ENCODE results near the gene GSTM4. TPM values are rescaled to one million over a fixed set of nuclear protein-coding genes. Genes with fewer than 3 reads are reported as not detected.

Gene GSTM4
- total and polyA plus RNA-seq, 4 donors: 12.2 to 42.8 (median 30.9) TPM

DNA sequence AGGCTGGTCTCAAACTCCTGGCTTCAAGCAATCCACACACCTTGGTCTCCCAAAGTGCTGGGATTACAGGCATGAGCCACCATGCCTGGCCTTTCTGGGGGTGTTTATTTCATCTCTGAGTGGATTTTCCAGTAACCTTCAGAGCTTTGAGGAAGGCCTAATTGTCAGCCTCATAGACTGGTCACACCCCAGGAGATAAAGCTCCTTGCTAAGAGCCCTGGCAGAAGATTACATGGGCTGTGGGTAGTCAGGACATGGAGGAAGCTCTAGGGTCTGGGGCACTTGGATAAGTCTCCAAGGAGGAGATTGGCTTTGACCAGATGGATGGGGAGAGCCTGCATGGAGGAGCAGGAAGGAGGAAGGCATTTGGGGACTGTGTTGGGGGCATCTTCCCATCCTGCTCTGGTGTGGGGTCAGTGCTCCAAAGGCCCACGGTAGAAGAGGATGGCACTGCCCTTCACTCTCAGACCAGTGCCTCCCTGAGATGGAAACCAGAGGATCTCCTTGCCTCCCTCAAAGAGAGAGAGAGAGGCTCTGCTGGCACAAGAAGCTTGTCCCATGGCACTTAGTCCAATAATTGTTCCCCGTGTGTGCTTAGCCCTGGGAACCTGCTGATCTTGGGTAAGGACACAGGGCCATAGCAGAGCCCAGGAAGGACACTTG is 14.7 kb upstream of the GSTM4 start:
- H3K27ac ChIP-seq (ENCODE audit: low read depth in 1 of 2, low read length in 2 of 2): no peak overlapping the region
- H3K4me3 ChIP-seq (ENCODE audit: low read depth in 1 of 3, low read length in 3 of 3): no peak overlapping the region
- H3K4me1 ChIP-seq (ENCODE audit: control insufficient read depth in 4 of 4, insufficient read depth in 4 of 4, low read length in 3 of 4): peaks cover 4 to 7% (median 5%) of the 10 kb centered on the region in 4 donors
- TF ChIP-seq EGR1 (IDR thresholded peaks at IDR 0.05; ENCODE audit: low read depth in 2 of 2) (no peak), SP1 (IDR thresholded peaks at IDR 0.05) (no peak), NR2F2 (IDR thresholded peaks at IDR 0.05) (no peak), RXRA (IDR thresholded peaks at IDR 0.05) (no peak), HNF4G (IDR thresholded peaks at IDR 0.05) (no peak)
- DNase-seq (ENCODE audit: low spot score): no peak
- 80% methylated on average over 2 of the region's 2 CpGs for WGBS
- no peak overlapping the region for H3K9ac ChIP-seq (ENCODE audit: low read depth in 1 of 2, low read length in 2 of 2)
- no peaks in the 10 kb centered on the region for H3K27me3 ChIP-seq (ENCODE audit: control insufficient read depth in 4 of 4, insufficient read depth in 4 of 4, low read length in 3 of 4)
- no peaks in the 10 kb centered on the region for H3K36me3 ChIP-seq (ENCODE audit: control insufficient read depth in 4 of 4, insufficient read depth in 3 of 4, low read depth in 1 of 4, low read length in 3 of 4)
- H3K9me3 ChIP-seq (ENCODE audit: control insufficient read depth in 4 of 4, low read length in 3 of 4): no peaks in the 10 kb centered on the region

GRCh38 chr1:109641861-109642260 is 14.0 kb upstream of the GSTM4 start:
- WGBS: 84% methylated on average over 2 of the region's 2 CpGs
- Histone ChIP-seq H3K27ac (ENCODE audit: low read depth in 1 of 2, low read length in 2 of 2) (no peak overlapping the region), H3K36me3 (ENCODE audit: control insufficient read depth in 4 of 4, insufficient read depth in 3 of 4, low read depth in 1 of 4, low read length in 3 of 4) (no peaks in the 10 kb centered on the region), H3K9ac (ENCODE audit: low read depth in 1 of 2, low read length in 2 of 2) (no peak overlapping the region), H3K9me3 (ENCODE audit: control insufficient read depth in 4 of 4, low read length in 3 of 4) (no peaks in the 10 kb centered on the region), H3K4me1 (ENCODE audit: control insufficient read depth in 4 of 4, insufficient read depth in 4 of 4, low read length in 3 of 4) (peaks cover 0 to 7% (median under 1%) of the 10 kb centered on the region in 4 donors), H3K27me3 (ENCODE audit: control insufficient read depth in 4 of 4, insufficient read depth in 4 of 4, low read length in 3 of 4) (no peaks in the 10 kb centered on the region), H3K4me3 (ENCODE audit: low read depth in 1 of 3, low read length in 3 of 3) (no peak overlapping the region)
- DNase-seq (ENCODE audit: low spot score): no peak
- TF ChIP-seq JUND (IDR thresholded peaks at IDR 0.05) (no peak), YY1 (IDR thresholded peaks at IDR 0.05) (no peak), FOXA2 (IDR thresholded peaks at IDR 0.05) (no peak), FOXA1 (IDR thresholded peaks at IDR 0.05) (no peak), EGR1 (IDR thresholded peaks at IDR 0.05; ENCODE audit: low read depth in 2 of 2) (no peak), TAF1 (conservative IDR thresholded peaks at IDR 0.05) (no peak), MAX (IDR thresholded peaks at IDR 0.05) (no peak), GABPA (IDR thresholded peaks at IDR 0.05 in 1 of 2, conservative IDR thresholded peaks at IDR 0.05 in 1 of 2) (no peak), NR2F2 (IDR thresholded peaks at IDR 0.05) (no peak), HNF4G (IDR thresholded peaks at IDR 0.05) (no peak), RXRA (IDR thresholded peaks at IDR 0.05) (no peak)
- TF ChIP-seq, protein P1, sequence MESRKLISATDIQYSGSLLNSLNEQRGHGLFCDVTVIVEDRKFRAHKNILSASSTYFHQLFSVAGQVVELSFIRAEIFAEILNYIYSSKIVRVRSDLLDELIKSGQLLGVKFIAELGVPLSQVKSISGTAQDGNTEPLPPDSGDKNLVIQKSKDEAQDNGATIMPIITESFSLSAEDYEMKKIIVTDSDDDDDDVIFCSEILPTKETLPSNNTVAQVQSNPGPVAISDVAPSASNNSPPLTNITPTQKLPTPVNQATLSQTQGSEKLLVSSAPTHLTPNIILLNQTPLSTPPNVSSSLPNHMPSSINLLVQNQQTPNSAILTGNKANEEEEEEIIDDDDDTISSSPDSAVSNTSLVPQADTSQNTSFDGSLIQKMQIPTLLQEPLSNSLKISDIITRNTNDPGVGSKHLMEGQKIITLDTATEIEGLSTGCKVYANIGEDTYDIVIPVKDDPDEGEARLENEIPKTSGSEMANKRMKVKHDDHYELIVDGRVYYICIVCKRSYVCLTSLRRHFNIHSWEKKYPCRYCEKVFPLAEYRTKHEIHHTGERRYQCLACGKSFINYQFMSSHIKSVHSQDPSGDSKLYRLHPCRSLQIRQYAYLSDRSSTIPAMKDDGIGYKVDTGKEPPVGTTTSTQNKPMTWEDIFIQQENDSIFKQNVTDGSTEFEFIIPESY (IDR thresholded peaks at IDR 0.05): no peak
- TF ChIP-seq, protein P2, sequence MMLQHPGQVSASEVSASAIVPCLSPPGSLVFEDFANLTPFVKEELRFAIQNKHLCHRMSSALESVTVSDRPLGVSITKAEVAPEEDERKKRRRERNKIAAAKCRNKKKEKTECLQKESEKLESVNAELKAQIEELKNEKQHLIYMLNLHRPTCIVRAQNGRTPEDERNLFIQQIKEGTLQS (IDR thresholded peaks at IDR 0.05): no peak

DNA sequence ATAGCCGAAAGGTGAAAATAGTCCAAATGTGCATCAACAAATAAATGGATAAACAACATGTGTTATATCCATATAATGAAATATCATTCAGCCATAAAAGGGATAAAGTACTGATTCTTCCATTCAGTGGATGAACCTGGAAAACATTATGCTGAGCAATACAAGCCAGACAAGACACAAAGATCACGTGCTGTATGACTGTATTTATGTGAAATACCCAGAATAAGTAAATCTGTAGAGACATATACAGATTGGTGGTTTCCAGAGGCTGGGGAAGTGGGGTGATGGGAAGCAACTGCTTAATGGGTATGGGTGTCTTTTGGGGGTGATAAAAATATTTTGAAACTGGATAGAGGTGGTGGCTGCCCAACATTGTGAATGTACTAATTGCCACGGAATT is 13.3 kb upstream of the GSTM4 start:
- Histone ChIP-seq H3K9me3 (ENCODE audit: control insufficient read depth in 4 of 4, low read length in 3 of 4) (no peaks in the 10 kb centered on the region), H3K27ac (ENCODE audit: low read depth in 1 of 2, low read length in 2 of 2) (no peak overlapping the region), H3K27me3 (ENCODE audit: control insufficient read depth in 4 of 4, insufficient read depth in 4 of 4, low read length in 3 of 4) (no peaks in the 10 kb centered on the region), H3K36me3 (ENCODE audit: control insufficient read depth in 4 of 4, insufficient read depth in 3 of 4, low read depth in 1 of 4, low read length in 3 of 4) (no peaks in the 10 kb centered on the region), H3K9ac (ENCODE audit: low read depth in 1 of 2, low read length in 2 of 2) (no peak overlapping the region), H3K4me3 (ENCODE audit: low read depth in 1 of 3, low read length in 3 of 3) (no peak overlapping the region), H3K4me1 (ENCODE audit: control insufficient read depth in 4 of 4, insufficient read depth in 4 of 4, low read length in 3 of 4) (peaks cover 0 to 7% (median under 1%) of the 10 kb centered on the region in 4 donors)
- TF ChIP-seq MAX (IDR thresholded peaks at IDR 0.05): no peak
- TF ChIP-seq RAD21 (IDR thresholded peaks at IDR 0.05): no peak
- TF ChIP-seq YY1 (IDR thresholded peaks at IDR 0.05): no peak
- no peak for TF ChIP-seq HNF4G (IDR thresholded peaks at IDR 0.05)
- no peak for DNase-seq (ENCODE audit: low spot score)
- 75% methylated on average over 3 of the region's 3 CpGs for WGBS
